HL-60 (cell line): ENCODE results near the gene ARHGEF17.

ENCODE experiments used
- DNase-seq, 2 experiments: peaks; one replicate each; pipeline ENCODE4 v3.0.0-alpha.2; 2010 to 2020; ENCODE audit warnings: low read depth in 1 of 2, low spot score in 1 of 2
- H3K27ac ChIP-seq: fragments of 250-450 bp; sonication (Bioruptor Pico); replicated peaks from 2 replicates; pipeline ENCODE4 v1.5.1; 2020; ENCODE audit warnings: mild to moderate bottlenecking, moderate library complexity
- H3K27me3 ChIP-seq: fragments of 250-450 bp; sonication (Bioruptor Pico); 2 replicates; pipeline ENCODE4 v1.5.1; 2021; ENCODE audit warnings: mild to moderate bottlenecking, moderate library complexity; ENCODE audit not compliant: insufficient read depth, poor library complexity, severe bottlenecking
- H3K4me3 ChIP-seq: replicated peaks from 2 replicates; pipeline ENCODE4 v1.5.1; 2011; ENCODE audit warnings: mild to moderate bottlenecking, control low read depth, low read length; ENCODE audit not compliant: insufficient read depth
- GABPA ChIP-seq: IDR thresholded peaks from 2 replicates; pipeline ENCODE4 v1.6.1; 2012; ENCODE audit warnings: low read depth
- POLR2AphosphoS5 ChIP-seq: IDR thresholded peaks from 2 replicates; pipeline ENCODE4 v1.6.1; 2012; ENCODE audit warnings: low read depth
- SPI1 ChIP-seq: IDR thresholded peaks from 2 replicates; pipeline ENCODE4 v1.6.1; 2012; ENCODE audit warnings: low read depth, mild to moderate bottlenecking, borderline replicate concordance
- TF ChIP-seq, protein P1 (sequence below): IDR thresholded peaks from one replicate; pipeline ENCODE4 v1.5.1; 2011; ENCODE audit warnings: low read length, control low read depth, inconsistent platforms; ENCODE audit not compliant: insufficient read depth
- TF ChIP-seq, protein P2 (sequence below): IDR thresholded peaks from 2 replicates; pipeline ENCODE4 v1.6.1; 2012; ENCODE audit warnings: low read depth; ENCODE audit not compliant: insufficient replicate concordance

The ARHGEF17 gene

DNA sequence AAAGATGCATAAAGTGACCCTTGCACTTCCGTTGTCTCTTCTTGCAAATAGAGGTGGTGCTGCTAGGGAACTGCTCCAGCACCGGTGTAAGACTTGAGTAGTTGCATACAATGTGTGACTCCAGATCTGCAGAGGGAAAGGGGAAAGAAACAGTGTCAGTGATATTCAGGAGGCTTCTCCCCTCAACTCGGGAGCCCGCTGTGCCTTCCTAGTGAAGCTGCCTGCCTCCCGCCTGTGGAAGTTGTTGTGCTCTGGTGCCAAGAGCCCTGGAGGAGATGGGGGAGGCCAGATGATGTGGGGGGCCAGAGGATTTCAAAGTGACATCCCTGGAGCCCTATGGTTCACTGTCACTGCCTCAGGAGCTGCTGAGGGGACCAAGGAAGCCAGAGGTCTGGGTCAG is 98.5 kb downstream of the ARHGEF17 start:
- H3K27ac ChIP-seq, result no peak overlapping the region
- DNase-seq, result no peak
- TF ChIP-seq, protein P1, sequence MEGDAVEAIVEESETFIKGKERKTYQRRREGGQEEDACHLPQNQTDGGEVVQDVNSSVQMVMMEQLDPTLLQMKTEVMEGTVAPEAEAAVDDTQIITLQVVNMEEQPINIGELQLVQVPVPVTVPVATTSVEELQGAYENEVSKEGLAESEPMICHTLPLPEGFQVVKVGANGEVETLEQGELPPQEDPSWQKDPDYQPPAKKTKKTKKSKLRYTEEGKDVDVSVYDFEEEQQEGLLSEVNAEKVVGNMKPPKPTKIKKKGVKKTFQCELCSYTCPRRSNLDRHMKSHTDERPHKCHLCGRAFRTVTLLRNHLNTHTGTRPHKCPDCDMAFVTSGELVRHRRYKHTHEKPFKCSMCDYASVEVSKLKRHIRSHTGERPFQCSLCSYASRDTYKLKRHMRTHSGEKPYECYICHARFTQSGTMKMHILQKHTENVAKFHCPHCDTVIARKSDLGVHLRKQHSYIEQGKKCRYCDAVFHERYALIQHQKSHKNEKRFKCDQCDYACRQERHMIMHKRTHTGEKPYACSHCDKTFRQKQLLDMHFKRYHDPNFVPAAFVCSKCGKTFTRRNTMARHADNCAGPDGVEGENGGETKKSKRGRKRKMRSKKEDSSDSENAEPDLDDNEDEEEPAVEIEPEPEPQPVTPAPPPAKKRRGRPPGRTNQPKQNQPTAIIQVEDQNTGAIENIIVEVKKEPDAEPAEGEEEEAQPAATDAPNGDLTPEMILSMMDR, result no peak
- no peak for TF ChIP-seq GABPA
- no peaks in the 10 kb centered on the region for H3K27me3 ChIP-seq
- no peak overlapping the region for H3K4me3 ChIP-seq

DNA sequence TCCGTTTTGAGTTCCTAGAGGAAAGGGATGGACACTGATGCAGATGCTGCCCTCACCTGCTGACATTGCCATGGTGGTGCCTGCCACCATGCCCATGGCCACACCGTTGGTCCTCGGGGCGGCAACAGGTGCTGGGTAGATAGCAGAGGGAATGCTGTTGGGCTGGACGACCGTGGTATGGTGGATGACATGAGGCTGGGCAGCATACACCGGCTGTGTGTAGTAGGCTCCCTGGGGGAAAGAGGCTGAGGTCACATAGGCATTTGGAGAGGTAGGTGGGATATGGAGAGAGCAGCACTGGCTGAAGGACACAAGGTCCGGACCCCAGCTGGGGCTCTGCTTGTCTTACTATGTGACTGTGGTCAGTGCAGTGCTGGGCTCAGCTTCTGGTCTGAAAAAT is 101.4 kb downstream of the ARHGEF17 start:
- Histone ChIP-seq H3K27ac (no peak overlapping the region), H3K27me3 (no peaks in the 10 kb centered on the region), H3K4me3 (no peak overlapping the region)
- TF ChIP-seq SPI1 (no peak), GABPA (no peak), POLR2AphosphoS5 (no peak)
- TF ChIP-seq, protein P1, result no peak
- TF ChIP-seq, protein P2, sequence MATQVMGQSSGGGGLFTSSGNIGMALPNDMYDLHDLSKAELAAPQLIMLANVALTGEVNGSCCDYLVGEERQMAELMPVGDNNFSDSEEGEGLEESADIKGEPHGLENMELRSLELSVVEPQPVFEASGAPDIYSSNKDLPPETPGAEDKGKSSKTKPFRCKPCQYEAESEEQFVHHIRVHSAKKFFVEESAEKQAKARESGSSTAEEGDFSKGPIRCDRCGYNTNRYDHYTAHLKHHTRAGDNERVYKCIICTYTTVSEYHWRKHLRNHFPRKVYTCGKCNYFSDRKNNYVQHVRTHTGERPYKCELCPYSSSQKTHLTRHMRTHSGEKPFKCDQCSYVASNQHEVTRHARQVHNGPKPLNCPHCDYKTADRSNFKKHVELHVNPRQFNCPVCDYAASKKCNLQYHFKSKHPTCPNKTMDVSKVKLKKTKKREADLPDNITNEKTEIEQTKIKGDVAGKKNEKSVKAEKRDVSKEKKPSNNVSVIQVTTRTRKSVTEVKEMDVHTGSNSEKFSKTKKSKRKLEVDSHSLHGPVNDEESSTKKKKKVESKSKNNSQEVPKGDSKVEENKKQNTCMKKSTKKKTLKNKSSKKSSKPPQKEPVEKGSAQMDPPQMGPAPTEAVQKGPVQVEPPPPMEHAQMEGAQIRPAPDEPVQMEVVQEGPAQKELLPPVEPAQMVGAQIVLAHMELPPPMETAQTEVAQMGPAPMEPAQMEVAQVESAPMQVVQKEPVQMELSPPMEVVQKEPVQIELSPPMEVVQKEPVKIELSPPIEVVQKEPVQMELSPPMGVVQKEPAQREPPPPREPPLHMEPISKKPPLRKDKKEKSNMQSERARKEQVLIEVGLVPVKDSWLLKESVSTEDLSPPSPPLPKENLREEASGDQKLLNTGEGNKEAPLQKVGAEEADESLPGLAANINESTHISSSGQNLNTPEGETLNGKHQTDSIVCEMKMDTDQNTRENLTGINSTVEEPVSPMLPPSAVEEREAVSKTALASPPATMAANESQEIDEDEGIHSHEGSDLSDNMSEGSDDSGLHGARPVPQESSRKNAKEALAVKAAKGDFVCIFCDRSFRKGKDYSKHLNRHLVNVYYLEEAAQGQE, result no peak
- no peak for DNase-seq

DNA sequence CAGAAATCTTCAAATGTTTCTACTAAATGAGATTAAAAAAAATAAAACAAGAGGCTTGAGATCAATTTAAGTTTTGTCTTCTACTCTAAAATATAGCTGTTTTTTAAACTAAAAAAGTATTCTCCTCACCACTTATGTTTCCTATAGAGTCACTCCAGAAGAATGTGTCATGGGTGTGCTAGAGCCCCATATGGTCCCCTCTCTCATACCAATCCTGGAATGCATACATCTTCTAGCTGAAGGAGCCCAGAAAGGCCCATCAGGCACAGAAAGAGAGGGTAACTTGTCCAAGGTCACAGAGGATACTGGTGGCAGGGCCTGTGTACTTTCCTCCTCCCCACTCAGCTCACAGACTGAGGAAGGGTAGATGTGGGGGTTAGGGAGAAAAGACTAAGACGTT is 102.6 kb downstream of the ARHGEF17 start:
- Histone ChIP-seq H3K27ac (no peak overlapping the region), H3K27me3 (no peaks in the 10 kb centered on the region), H3K4me3 (no peak overlapping the region)
- TF ChIP-seq, protein P2, result no peak
- TF ChIP-seq, protein P1, result no peak
- no peak for TF ChIP-seq GABPA
- TF ChIP-seq SPI1, result no peak
- no peak for TF ChIP-seq POLR2AphosphoS5
- no peak for DNase-seq

DNA sequence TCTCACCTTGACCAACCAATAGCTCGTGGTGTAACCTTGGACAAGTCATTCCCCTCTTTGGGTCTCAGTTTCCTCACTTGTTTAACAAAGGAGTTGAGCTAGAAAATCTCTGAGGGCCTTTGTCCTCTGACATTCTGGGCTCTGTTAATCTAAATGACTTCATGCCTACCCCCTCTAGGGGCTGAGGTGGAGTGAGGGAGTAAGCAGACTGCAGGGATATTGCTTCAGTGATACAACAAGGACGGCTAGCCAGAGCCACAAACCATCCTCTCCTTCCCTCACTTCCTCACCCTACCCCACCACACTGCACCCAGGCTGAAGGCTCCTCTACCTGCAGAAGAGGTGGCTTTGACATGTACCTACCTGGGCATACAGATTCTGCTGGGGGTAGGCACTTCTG is 103.0 kb downstream of the ARHGEF17 start:
- no peak overlapping the region for H3K4me3 ChIP-seq
- no peak for DNase-seq
- no peak overlapping the region for H3K27ac ChIP-seq
- H3K27me3 ChIP-seq, result no peaks in the 10 kb centered on the region
- TF ChIP-seq, protein P1, result no peak
- TF ChIP-seq GABPA, result no peak
- TF ChIP-seq POLR2AphosphoS5, result no peak
